GM12801 (cell line): ENCODE data around the gene ZNF446.

Experiments used
- CTCF ChIP-seq: IDR thresholded peaks from one replicate; pipeline ENCODE4 v1.5.1; 2011; ENCODE audit warnings: control low read depth; ENCODE audit not compliant: insufficient read length; ENCODE audit errors: extremely low read depth

The ZNF446 gene

DNA sequence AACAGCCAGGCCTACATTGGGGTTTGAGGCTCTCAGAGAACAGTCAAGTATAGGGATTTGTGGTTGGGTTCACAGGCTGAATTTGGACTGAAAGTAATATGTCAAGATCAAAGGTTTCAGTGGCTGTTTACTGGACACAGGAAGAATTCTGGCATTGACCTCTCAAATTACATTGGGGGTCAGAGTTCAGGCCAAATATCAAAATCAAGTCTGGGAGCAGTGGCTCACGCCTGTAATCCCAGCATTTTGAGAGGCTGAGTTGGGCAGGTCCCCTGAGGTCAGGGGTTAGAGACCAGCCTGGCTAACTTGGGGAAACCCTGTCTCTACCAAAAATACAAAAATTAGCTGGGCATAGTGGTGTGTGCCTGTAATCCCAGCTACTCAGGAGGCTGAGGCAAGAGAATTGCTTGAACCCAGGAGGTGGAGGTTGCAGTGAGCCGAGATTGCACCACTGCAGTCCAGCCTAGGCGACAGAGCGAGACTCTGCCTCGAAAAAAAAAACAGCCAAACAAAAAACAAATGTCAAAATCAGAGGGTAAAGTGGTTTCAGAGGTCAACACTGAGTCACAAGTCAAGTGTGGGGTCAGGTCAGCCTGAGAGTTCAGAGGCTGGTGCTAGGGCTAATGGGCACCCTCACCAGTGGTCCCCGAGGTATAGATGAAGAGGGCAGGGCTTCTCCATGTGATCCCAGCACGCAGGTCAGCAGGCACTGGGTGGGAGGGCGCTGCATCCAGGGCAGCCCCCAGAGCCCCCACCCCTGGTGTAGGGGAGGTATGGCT lies 34.1 kb downstream of the ZNF446 start:
- no peak for TF ChIP-seq CTCF

GRCh38 chr19:58511353-58512208 lies 35.4 kb downstream of the ZNF446 start, which contains the start of gene SLC27A5:
Gene SLC27A5 (minus strand): TSS chr19:58511992. CDS start chr19:58511955, 37 bp downstream.
- no peak for TF ChIP-seq CTCF

GRCh38 chr19:58513213-58513693 lies 37.1 kb downstream of the ZNF446 start:
- TF ChIP-seq CTCF, result no peak

DNA sequence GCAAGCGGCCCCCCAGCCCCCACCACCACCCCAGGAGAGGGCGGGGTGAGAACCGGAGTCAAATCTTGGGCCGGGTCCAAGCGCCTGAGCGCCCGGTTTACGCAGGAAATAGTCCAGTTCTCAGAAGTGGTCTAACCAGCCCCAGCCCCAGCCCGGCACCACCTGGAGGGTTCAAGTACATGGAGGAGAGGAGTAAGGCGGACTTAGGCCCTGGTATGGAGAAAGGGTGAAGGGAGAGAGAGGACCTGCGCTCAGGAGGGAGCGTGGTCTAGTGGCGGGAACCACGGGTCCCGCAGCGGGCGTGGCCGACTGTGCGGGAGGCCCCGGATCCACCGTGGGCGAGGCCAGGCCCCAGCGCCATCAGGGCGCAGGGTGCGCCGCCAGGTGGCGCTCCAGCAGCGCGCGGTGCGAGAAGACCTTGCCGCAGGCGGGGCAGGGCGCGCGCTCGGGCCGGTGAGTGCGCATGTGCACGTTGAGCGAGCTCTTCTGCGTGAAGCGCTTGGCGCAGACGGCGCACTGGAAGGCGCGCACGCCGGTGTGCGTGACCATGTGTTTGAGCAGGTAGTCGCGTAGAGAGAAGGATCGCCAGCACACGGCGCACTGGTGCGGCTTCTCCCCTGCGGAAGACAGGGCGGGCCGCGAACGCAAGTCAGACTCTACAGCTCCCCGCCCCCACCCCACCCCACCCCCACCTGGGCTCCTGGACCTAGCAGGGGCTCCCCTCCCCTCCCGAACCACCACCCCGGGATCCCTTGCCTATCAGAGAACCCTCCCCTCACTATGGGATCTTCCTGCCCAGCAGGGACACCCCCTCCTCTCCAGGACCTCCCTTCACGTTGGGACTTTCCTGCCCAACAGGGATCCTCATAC lies 37.8 kb downstream of the ZNF446 start:
- no peak for TF ChIP-seq CTCF

- no peak for TF ChIP-seq CTCF
These were observed 38.4 kb downstream of the ZNF446 start for GRCh38 chr19:58514564-58515022.

- TF ChIP-seq CTCF, result no peak
These were observed 39.1 kb downstream of the ZNF446 start for GRCh38 chr19:58515259-58515658.
